A549 (cell line): ENCODE data around the gene EIF3L. TPM values are rescaled to one million over a fixed set of nuclear protein-coding genes. Genes with fewer than 3 reads are reported as not detected.

Experiments used
- ATAC-seq, 2 experiments: fragments of 200-7000 bp in 1 of 2; fragments of >200 bp in 1 of 2; cut with Nextera tagmentation in 1 of 2; cut with Tn5 transposase in 1 of 2; 3 replicates each; pipeline versions ENCODE4 v1.8.0 to v1.9.1; 2018 to 2020; ENCODE audit warnings: mild to moderate bottlenecking in 1 of 2, moderate library complexity in 1 of 2
- CTCF ChIA-PET: fragments of 300-600 bp; sonication (Branson Sonifier 250); formaldehyde crosslinking; extraction: SDS; loops from one replicate; lab custom pipeline; 2021; ENCODE audit warnings: antibody characterized with exemption, inconsistent platforms; lab: Yijun Ruan, JAX
- POLR2A ChIA-PET: fragments of 350-600 bp; formaldehyde crosslinking; extraction: SDS; loops from one replicate; lab custom pipeline; 2021; ENCODE audit warnings: antibody characterized with exemption, inconsistent platforms; lab: Yijun Ruan, JAX
- DNase-seq, 2 experiments: peaks; one replicate each; pipeline versions ENCODE4 v3.0.0 to v3.0.0-alpha.2; 2011 to 2016; ENCODE audit warnings: low read depth in 1 of 2, low spot score in 1 of 2
- FAIRE-seq: peaks from 2 replicates; lab custom pipeline; 2011; peaks lifted over from hg19 to GRCh38; lab: Jason Lieb, UNC
- H3K27ac ChIP-seq, 2 experiments: fragments of >200 bp; sonication (Bioruptor Twin); formaldehyde crosslinking; 3 replicates each; pipeline ENCODE4 v1.5.1; 2016 to 2017
- H3K4me1 ChIP-seq: fragments of >200 bp; sonication (Bioruptor Twin); formaldehyde crosslinking; 3 replicates; pipeline ENCODE4 v1.6.1; 2016
- H3K4me2 ChIP-seq: fragments of >200 bp; sonication (Bioruptor Twin); formaldehyde crosslinking; 3 replicates; pipeline ENCODE4 v1.6.1; 2016
- H3K4me3 ChIP-seq: fragments of >200 bp; sonication (Bioruptor Twin); formaldehyde crosslinking; 3 replicates; pipeline ENCODE4 v1.5.1; 2016
- H3K9me3 ChIP-seq: fragments of >200 bp; sonication (Bioruptor Twin); formaldehyde crosslinking; 3 replicates; pipeline ENCODE4 v1.6.1; 2016
- BCL3 ChIP-seq: fragments of >200 bp; sonication (Bioruptor Twin); formaldehyde crosslinking; IDR thresholded peaks from 3 replicates; pipeline ENCODE4 v1.6.1; 2016
- CEBPB ChIP-seq, 2 experiments: fragments of >200 bp in 1 of 2; sonication (Bioruptor Twin) in 1 of 2; formaldehyde crosslinking in 1 of 2; IDR thresholded peaks; 2 replicates each; pipeline ENCODE4 v1.6.1; 2012 to 2016
- ELK1 ChIP-seq: fragments of 150-350 bp; IDR thresholded peaks from 2 replicates; pipeline ENCODE4 v1.6.1; 2014; ENCODE audit warnings: low read depth, mild to moderate bottlenecking, low read length
- EP300 ChIP-seq, 2 experiments: fragments of >200 bp; sonication (Bioruptor Twin); formaldehyde crosslinking; IDR thresholded peaks; 2 replicates in 1 of 2; 3 replicates in 1 of 2; pipeline ENCODE4 v1.6.1; 2016 to 2017
- ESRRA ChIP-seq: fragments of 150-350 bp; IDR thresholded peaks from 2 replicates; pipeline ENCODE4 v1.6.1; 2014; ENCODE audit warnings: mild to moderate bottlenecking, low read length, borderline replicate concordance
- FOSL2 ChIP-seq, 2 experiments: fragments of 450-650 bp in 1 of 2; fragments of >200 bp in 1 of 2; sonication (Bioruptor Twin) in 1 of 2; formaldehyde crosslinking; IDR thresholded peaks; 2 replicates each; pipeline versions ENCODE4 v1.5.0 to v1.6.1; 2016 to 2020; ENCODE audit warnings: mild to moderate bottlenecking in 1 of 2, moderate library complexity in 1 of 2
- GATA3 ChIP-seq: IDR thresholded peaks from 2 replicates; pipeline ENCODE4 v1.6.1; 2012; ENCODE audit warnings: borderline replicate concordance
- HES2 ChIP-seq: fragments of >200 bp; sonication (Bioruptor Twin); formaldehyde crosslinking; IDR thresholded peaks from 2 replicates; pipeline ENCODE4 v1.6.1; 2016
- HEYL ChIP-seq: fragments of 250-450 bp; sonication (Bioruptor Pico); IDR thresholded peaks from 2 replicates; pipeline ENCODE4 v1.8.0; 2021; ENCODE audit warnings: mild to moderate bottlenecking, moderate library complexity
- HMGXB4 ChIP-seq: fragments of 250-450 bp; sonication (Bioruptor Pico); IDR thresholded peaks from 2 replicates; pipeline ENCODE4 v1.5.0; 2021; ENCODE audit warnings: mild to moderate bottlenecking, moderate library complexity, borderline replicate concordance
- HOXA7 ChIP-seq: fragments of 250-450 bp; sonication (Bioruptor Pico); IDR thresholded peaks from 2 replicates; pipeline ENCODE4 v1.5.0; 2020; ENCODE audit warnings: mild to moderate bottlenecking, moderate library complexity
- HOXB13 ChIP-seq: fragments of 250-450 bp; sonication (Bioruptor Pico); IDR thresholded peaks from 2 replicates; pipeline ENCODE4 v1.5.0; 2020; ENCODE audit warnings: low read depth, mild to moderate bottlenecking, moderate library complexity
- HOXB5 ChIP-seq: fragments of 250-450 bp; sonication (Bioruptor Pico); IDR thresholded peaks from 2 replicates; pipeline ENCODE4 v1.5.0; 2020; ENCODE audit warnings: mild to moderate bottlenecking, moderate library complexity
- KDM1A ChIP-seq: fragments of 200-600 bp; sonication (generic); IDR thresholded peaks from 2 replicates; pipeline ENCODE4 v1.6.1; 2016; ENCODE audit warnings: low read depth, mild to moderate bottlenecking
- MAZ ChIP-seq: fragments of 150-350 bp; IDR thresholded peaks from 2 replicates; pipeline ENCODE4 v1.6.1; 2014; ENCODE audit warnings: antibody characterized with exemption, low read depth, low read length, borderline replicate concordance
- NFE2L2 ChIP-seq: fragments of 150-350 bp; conservative IDR thresholded peaks from 2 replicates; pipeline ENCODE4 v1.6.1; 2014; ENCODE audit warnings: low read length
- NR3C1 ChIP-seq: fragments of >200 bp; sonication (Bioruptor Twin); formaldehyde crosslinking; IDR thresholded peaks from 3 replicates; pipeline ENCODE4 v1.6.1; 2017
- POLR2A ChIP-seq: IDR thresholded peaks from 2 replicates; pipeline ENCODE4 v1.6.1; 2012; ENCODE audit warnings: mild to moderate bottlenecking, low read length
- POLR2AphosphoS2 ChIP-seq: conservative IDR thresholded peaks from 2 replicates; pipeline ENCODE4 v1.6.1; 2012; ENCODE audit warnings: low read length, improper control_type of control experiment, inconsistent platforms
- RAD21 ChIP-seq, 2 experiments: fragments of >200 bp in 1 of 2; sonication (Bioruptor Twin) in 1 of 2; formaldehyde crosslinking in 1 of 2; IDR thresholded peaks in 1 of 2; conservative IDR thresholded peaks in 1 of 2; 2 replicates in 1 of 2; 3 replicates in 1 of 2; pipeline ENCODE4 v1.6.1; 2012 to 2018; ENCODE audit warnings: inconsistent platforms in 1 of 2
- RFX5 ChIP-seq: fragments of 450-650 bp; IDR thresholded peaks from 2 replicates; pipeline ENCODE4 v1.7.1; 2014; ENCODE audit warnings: antibody characterized with exemption, mild to moderate bottlenecking, moderate library complexity
- RNF2 ChIP-seq: fragments of 200-600 bp; sonication (generic); IDR thresholded peaks from 2 replicates; pipeline ENCODE4 v1.6.1; 2016; ENCODE audit warnings: low read depth, mild to moderate bottlenecking, antibody characterized with exemption, moderate library complexity, borderline replicate concordance
- SREBF2 ChIP-seq: fragments of 450-650 bp; IDR thresholded peaks from 2 replicates; pipeline ENCODE4 v1.6.1; 2014; ENCODE audit warnings: mild to moderate bottlenecking, moderate library complexity
- USF2 ChIP-seq: fragments of 450-650 bp; IDR thresholded peaks from 2 replicates; pipeline ENCODE4 v1.6.1; 2014; ENCODE audit warnings: antibody characterized with exemption
- WGBS: methylation state at CpG from one replicate; pipeline ENCODE4 v1.1.6; 2017; ENCODE audit errors: missing lambda C conversion rate; 5-methylcytosine and 5-hydroxymethylcytosine counted together
- polyA plus RNA-seq, 4 experiments: library from polyadenylated mRNA; depleted of rRNA in 3 of 4; stranded (reverse); fragments of >200 nt; fragmentation: RNase III in 1 of 4; extraction: RNeasy Plus Mini Kit Qiagen cat#74134 plus additional on column Dnase treatment in 1 of 4; gene quantifications; 2 replicates in 3 of 4; 3 replicates in 1 of 4; pipeline ENCODE4 v1.2.3, GENCODE V29; 2011 to 2017

The EIF3L gene
- polyA plus RNA-seq, 2 of the 4 experiments (the other 2 are of a cell fraction): 218 to 423 TPM

- WGBS: 96% methylated on average over 13 of the region's 25 CpGs
- ChIA-PET CTCF (interaction anchor here (0.9 to 3.5 kb wide), 3 partner anchors 12 to 55 kb away, joined by 3 to 14 read pairs (median 4); no protein-coding TSS in a partner anchor), POLR2A (no interaction called here)
- no peak overlapping the region for H3K4me3 ChIP-seq
- H3K4me1 ChIP-seq: no peaks in the 10 kb centered on the region
- TF ChIP-seq NFE2L2 (no peak), BCL3 (no peak), HOXA7 (CRISPR knock-in tag) (no peak), RNF2 (no peak), FOSL2 (IDR thresholded peaks at IDR 0.05) (no peak), FOSL2 (CRISPR knock-in tag; IDR thresholded peaks at IDR 0.05) (no peak), ESRRA (no peak), HMGXB4 (no peak), EP300 (IDR thresholded peaks at IDR 0.05) (no peak), POLR2A (no peak), GATA3 (no peak), NR3C1 (no peak), RAD21 (conservative IDR thresholded peaks at IDR 0.05 in 1 of 2, IDR thresholded peaks at IDR 0.05 in 1 of 2) (no peak)
- FAIRE-seq: no peak
- no peaks in the 10 kb centered on the region for H3K9me3 ChIP-seq
- no peak overlapping the region for H3K27ac ChIP-seq
- DNase-seq: no peak
- no peak overlapping the region for H3K4me2 ChIP-seq
- no peak; a peak in 1 of 6 replicates for ATAC-seq
Measured at GRCh38 chr22:37918580-37919270, 69.5 kb downstream of the EIF3L start.

- no peak for FAIRE-seq
- ATAC-seq: no peak
- TF ChIP-seq RFX5 (no peak), MAZ (no peak), CEBPB (IDR thresholded peaks at IDR 0.05) (no peak), USF2 (no peak), RNF2 (no peak), KDM1A (no peak), HES2 (no peak), RAD21 (conservative IDR thresholded peaks at IDR 0.05 in 1 of 2, IDR thresholded peaks at IDR 0.05 in 1 of 2) (no peak), HEYL (CRISPR knock-in tag) (no peak), HOXB5 (CRISPR knock-in tag) (no peak), HOXB13 (no peak), SREBF2 (no peak), POLR2AphosphoS2 (no peak), ELK1 (no peak)
- no peak for DNase-seq
- Histone ChIP-seq H3K4me2 (no peak overlapping the region), H3K27ac (no peak overlapping the region), H3K4me3 (no peak overlapping the region), H3K4me1 (no peaks in the 10 kb centered on the region), H3K9me3 (no peaks in the 10 kb centered on the region)
- WGBS: 71% methylated on average over 4 of the region's 5 CpGs
- POLR2A ChIA-PET: no interaction called here
- CTCF ChIA-PET: interaction anchor here (0.6 to 0.9 kb wide), 3 partner anchors 13 to 77 kb away, joined by 3 to 5 read pairs (median 3); no protein-coding TSS in a partner anchor
Measured at GRCh38 chr22:37920126-37920525, 70.9 kb downstream of the EIF3L start.
